Sigmoid colon (tissue), 4 donors: ENCODE data around the gene ARHGAP22.

Experiments
- CTCF ChIP-seq, 4 experiments: fragments of 450-650 bp in 3 of 4; fragments of 200-600 bp in 1 of 4; IDR thresholded peaks; one replicate each; pipeline ENCODE4 v1.5.1; 2016 to 2019; ENCODE audit warnings: antibody characterized with exemption in 4 of 4, mild to moderate bottlenecking in 3 of 4, moderate library complexity in 2 of 4
- EP300 ChIP-seq, 4 donors: sonication (generic); formaldehyde crosslinking; IDR thresholded peaks; one replicate each; pipeline ENCODE4 v1.6.1; 2017; ENCODE audit warnings: antibody characterized with exemption in 4 of 4
- POLR2A ChIP-seq, 2 donors: fragments of 450-650 bp; IDR thresholded peaks; one replicate each; pipeline ENCODE4 v1.6.1; 2016; ENCODE audit warnings: antibody characterized with exemption in 2 of 2, mild to moderate bottlenecking in 2 of 2, moderate library complexity in 2 of 2
- POLR2AphosphoS5 ChIP-seq, 4 donors: sonication (generic); formaldehyde crosslinking; IDR thresholded peaks; one replicate each; pipeline ENCODE4 v1.6.1; 2017; ENCODE audit warnings: antibody characterized with exemption in 4 of 4

GRCh38 chr10:48651293-48651692 lies 46.4 kb upstream of the ARHGAP22 start:
- TF ChIP-seq CTCF (IDR thresholded peaks at IDR 0.05) (no peak), POLR2A (IDR thresholded peaks at IDR 0.05) (no peak), EP300 (IDR thresholded peaks at IDR 0.05) (no peak), POLR2AphosphoS5 (IDR thresholded peaks at IDR 0.05) (no peak)
